Measurements from ENCODE around the gene CEACAM18.

The CEACAM18 gene

GRCh38 chr19:51525651-51526050 lies 47.3 kb downstream of the CEACAM18 start (continued):
- TF ChIP-seq BCL11A (tag by site-specific recombination; IDR thresholded peaks at IDR 0.05; ENCODE audit: low read depth), result no peak
- TF ChIP-seq ZNF600 (tag by site-specific recombination; IDR thresholded peaks at IDR 0.05), result no peak
- TF ChIP-seq KLF8 (tag by site-specific recombination; IDR thresholded peaks at IDR 0.05), result no peak
- TF ChIP-seq GLI2 (tag by site-specific recombination; IDR thresholded peaks at IDR 0.05; ENCODE audit: borderline replicate concordance, low read depth), result no peak
- no peak for TF ChIP-seq TSHZ1 (tag by site-specific recombination; IDR thresholded peaks at IDR 0.05; ENCODE audit: borderline replicate concordance)
- TF ChIP-seq ZNF624 (tag by site-specific recombination; IDR thresholded peaks at IDR 0.05), result no peak

GRCh38 chr19:51529301-51529700 lies 51.0 kb downstream of the CEACAM18 start:
- Histone ChIP-seq H3K4me3 (ENCODE audit: low read depth, low read length) (no peak overlapping the region), H3K4me1 (ENCODE audit: control insufficient read depth, insufficient read depth, low read length) (no peaks in the 10 kb centered on the region), H3K27ac (ENCODE audit: extremely low read depth, low read depth, low read length) (no peak overlapping the region), H3K9me3 (ENCODE audit: control insufficient read depth, insufficient read depth, low read depth, low read length) (no peaks in the 10 kb centered on the region), H3K36me3 (ENCODE audit: control insufficient read depth in 2 of 2, insufficient read depth in 1 of 2, low read length in 2 of 2) (no peaks in the 10 kb centered on the region)
- POLR2A ChIA-PET, result no interaction called here
- no peak for TF ChIP-seq REST (tag by site-specific recombination; IDR thresholded peaks at IDR 0.05)
- CTCF ChIA-PET, result interaction anchor here (1.5 kb wide), 2 partner anchors 14 to 270 kb away, joined by 4 read pairs; no protein-coding TSS in a partner anchor

DNA sequence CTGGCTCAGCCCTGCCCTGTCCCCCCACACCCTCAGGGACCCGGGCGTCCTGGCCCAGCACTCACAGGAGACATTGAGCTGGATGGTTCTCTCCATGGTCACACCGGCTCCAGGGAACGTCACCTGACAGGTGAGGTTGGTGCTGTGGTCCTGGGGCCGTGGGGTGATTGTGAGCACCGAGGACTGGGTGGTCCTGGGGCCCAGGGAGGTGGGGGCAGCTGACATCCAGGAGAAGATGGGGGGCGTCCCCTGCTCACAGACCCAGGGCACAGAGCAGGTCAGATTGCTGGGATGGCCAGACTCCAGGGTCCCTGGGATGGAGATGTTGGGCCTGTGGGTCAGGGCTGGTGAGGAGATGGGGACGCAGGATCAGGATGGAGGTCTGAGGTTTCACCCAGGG lies 52.3 kb downstream of the CEACAM18 start:
- Histone ChIP-seq H3K4me1 (ENCODE audit: control insufficient read depth, insufficient read depth, low read length) (no peaks in the 10 kb centered on the region), H3K27ac (ENCODE audit: extremely low read depth, low read depth, low read length) (no peak overlapping the region), H3K9me3 (ENCODE audit: control insufficient read depth, insufficient read depth, low read depth, low read length) (no peaks in the 10 kb centered on the region), H3K36me3 (ENCODE audit: control insufficient read depth in 2 of 2, insufficient read depth in 1 of 2, low read length in 2 of 2) (no peaks in the 10 kb centered on the region), H3K4me3 (ENCODE audit: low read depth, low read length) (no peak overlapping the region)
- CTCF ChIA-PET, result interaction anchor here (1.5 kb wide), 1 partner anchor 15 kb away, joined by 4 read pairs; no protein-coding TSS in a partner anchor
- TF ChIP-seq ZNF174 (tag by site-specific recombination; IDR thresholded peaks at IDR 0.05) (no peak), ZBTB1 (tag by site-specific recombination; IDR thresholded peaks at IDR 0.05) (no peak), KLF17 (tag by site-specific recombination; IDR thresholded peaks at IDR 0.05) (no peak), SP2 (tag by site-specific recombination; IDR thresholded peaks at IDR 0.05) (no peak), ZFP3 (tag by site-specific recombination; IDR thresholded peaks at IDR 0.05; ENCODE audit: low read depth) (no peak), KLF16 (tag by site-specific recombination; IDR thresholded peaks at IDR 0.05) (no peak), ZNF416 (tag by site-specific recombination; IDR thresholded peaks at IDR 0.05) (no peak), ZNF664 (tag by site-specific recombination; IDR thresholded peaks at IDR 0.05) (no peak), ZNF791 (tag by site-specific recombination; IDR thresholded peaks at IDR 0.05) (no peak), ZFP41 (tag by site-specific recombination; IDR thresholded peaks at IDR 0.05; ENCODE audit: borderline replicate concordance) (no peak), ZNF701 (tag by site-specific recombination; IDR thresholded peaks at IDR 0.05) (no peak), ZNF155 (tag by site-specific recombination; IDR thresholded peaks at IDR 0.05) (no peak), ZNF19 (tag by site-specific recombination; IDR thresholded peaks at IDR 0.05; ENCODE audit: low read depth) (no peak), ZNF24 (tag by site-specific recombination; IDR thresholded peaks at IDR 0.05) (no peak), MZF1 (tag by site-specific recombination; IDR thresholded peaks at IDR 0.05; ENCODE audit: borderline replicate concordance) (no peak), ZNF792 (tag by site-specific recombination; IDR thresholded peaks at IDR 0.05) (no peak)
- POLR2A ChIA-PET, result no interaction called here
